PC-9 (cell line): ENCODE data around the gene NIBAN1. TPM values are rescaled to one million over a fixed set of nuclear protein-coding genes. Genes with fewer than 3 reads are reported as not detected.

Experiments
- BruUV-seq: library from RNA; stranded (reverse); fragments of 400-500 nt; replicated peaks from 2 replicates; lab custom pipeline; 2021; lab: Mats Ljungman, UMichigan
- CTCF ChIA-PET: fragments of 300-600 bp; sonication (Branson Sonifier 250); formaldehyde crosslinking; loops from one replicate; lab custom pipeline; 2022; ENCODE audit warnings: antibody characterized with exemption; lab: Charles Lee
- POLR2A ChIA-PET: fragments of 300-600 bp; sonication (Branson Sonifier 250); formaldehyde crosslinking; loops from one replicate; lab custom pipeline; 2022; ENCODE audit warnings: antibody characterized with exemption; ENCODE audit not compliant: unreplicated experiment; lab: Charles Lee
- DNase-seq, 2 experiments: peaks; one replicate each; pipeline versions ENCODE4 v3.0.0 to v3.0.0-alpha.2; 2015 to 2022; ENCODE audit warnings: mixed read lengths in 1 of 2
- H2AFZ ChIP-seq: fragments of 200-600 bp; sonication (generic); 2 replicates; pipeline ENCODE4 v1.8.1; 2017; ENCODE audit warnings: antibody characterized with exemption
- H3F3A ChIP-seq: fragments of 200-600 bp; sonication (generic); 2 replicates; pipeline ENCODE4 v1.8.1; 2017; ENCODE audit warnings: antibody characterized with exemption, mild to moderate bottlenecking, low read depth; ENCODE audit not compliant: insufficient read depth
- H3K27ac ChIP-seq: fragments of 200-600 bp; sonication (generic); 2 replicates; pipeline ENCODE4 v1.6.1; 2016; ENCODE audit warnings: mixed run types
- H3K27me3 ChIP-seq: fragments of 200-600 bp; sonication (generic); 2 replicates; pipeline ENCODE4 v1.6.1; 2016; ENCODE audit warnings: low read depth, mixed run types; ENCODE audit not compliant: insufficient read depth
- H3K36me3 ChIP-seq: fragments of 200-600 bp; sonication (generic); 2 replicates; pipeline ENCODE4 v1.6.1; 2016; ENCODE audit warnings: low read depth, mixed run types
- H3K4me1 ChIP-seq: fragments of 200-600 bp; sonication (generic); replicated peaks from 2 replicates; pipeline ENCODE4 v1.6.1; 2016; ENCODE audit warnings: mixed run types; ENCODE audit not compliant: insufficient read depth
- H3K4me2 ChIP-seq: fragments of 200-600 bp; sonication (generic); 2 replicates; pipeline ENCODE4 v1.6.1; 2017; ENCODE audit warnings: mixed run types
- H3K4me3 ChIP-seq: fragments of 200-600 bp; sonication (generic); 2 replicates; pipeline ENCODE4 v1.6.1; 2016; ENCODE audit warnings: mixed run types
- H3K79me2 ChIP-seq: fragments of 200-600 bp; sonication (generic); 2 replicates; pipeline ENCODE4 v1.6.1; 2017; ENCODE audit warnings: low read depth, mixed run types
- H3K9me2 ChIP-seq: fragments of 200-600 bp; sonication (generic); 2 replicates; pipeline ENCODE4 v1.8.1; 2017; ENCODE audit warnings: mild to moderate bottlenecking; ENCODE audit not compliant: insufficient read depth
- H3K9me3 ChIP-seq: fragments of 200-600 bp; sonication (generic); 2 replicates; pipeline ENCODE4 v1.8.1; 2016; ENCODE audit warnings: low read depth; ENCODE audit not compliant: insufficient read depth
- H4K20me1 ChIP-seq: fragments of 200-600 bp; sonication (generic); 2 replicates; pipeline ENCODE4 v1.8.1; 2017; ENCODE audit not compliant: insufficient read depth
- CTCF ChIP-seq: fragments of 200-600 bp; sonication (generic); conservative IDR thresholded peaks from 2 replicates; pipeline ENCODE4 v1.6.1; 2017; ENCODE audit warnings: mixed run types, antibody characterized with exemption, mild to moderate bottlenecking, moderate library complexity
- EZH2 ChIP-seq: fragments of 200-600 bp; sonication (generic); IDR thresholded peaks from 2 replicates; pipeline ENCODE4 v1.8.0; 2017; ENCODE audit warnings: antibody characterized with exemption, low read depth
- intact Hi-C: fragments of 100-400 bp; cut with micrococcal nuclease; formaldehyde crosslinking; loops from one replicate; pipeline ENCODE4 v1.10.0; 2022; ENCODE audit not compliant: unreplicated experiment
- total RNA-seq: library from RNA; stranded (reverse); gene quantifications from 2 replicates; pipeline ENCODE4 v1.2.3, GENCODE V29; 2021

The NIBAN1 gene
- total RNA-seq, 1 experiment from 2014 or later = 29.3 TPM

- H3K4me1 ChIP-seq = peaks cover 30% of the 10 kb centered on the region
- no peaks in the 10 kb centered on the region; the same call in 1 of the 2 replicates for H3K36me3 ChIP-seq
- ChIA-PET POLR2A (interaction anchor here (0.7 kb wide), 1 partner anchor 63 kb away, joined by 4 read pairs; no protein-coding TSS in a partner anchor), CTCF (no interaction called here)
- DNase-seq = no peak
- no TSS peak for BruUV-seq
- H3K27ac ChIP-seq = no peak overlapping the region; the same call in 1 of the 2 replicates
- H3K9me3 ChIP-seq = no peaks in the 10 kb centered on the region; the same call in 1 of the 2 replicates
- no peaks in the 10 kb centered on the region; the same call in 1 of the 2 replicates for H3K79me2 ChIP-seq
- no peaks in the 10 kb centered on the region; the same call in 1 of the 2 replicates for H3K9me2 ChIP-seq
- intact Hi-C loops = loop anchor here (2.0 kb wide), 1 partner anchor 25 kb away; no protein-coding TSS in a partner anchor
- no peaks in the 10 kb centered on the region for H3K27me3 ChIP-seq
- no peaks in the 10 kb centered on the region; the same call in 1 of the 2 replicates for H4K20me1 ChIP-seq
- peak overlapping the region; percentile 36; the same call in 1 of the 2 replicates for H3K4me3 ChIP-seq
- TF ChIP-seq EZH2 (no peak), CTCF (no peak)
- H2AFZ ChIP-seq = no peak overlapping the region
- peaks cover 23% of the 10 kb centered on the region; the same call in 1 of the 2 replicates for H3F3A ChIP-seq
- peak overlapping the region; percentile 73 for H3K4me2 ChIP-seq
Observed at GRCh38 chr1:184930232-184930631, 44.1 kb downstream of the NIBAN1 start.

GRCh38 chr1:184929711-184930202 lies 44.6 kb downstream of the NIBAN1 start:
- BruUV-seq = no TSS peak
- Histone ChIP-seq H4K20me1 (no peaks in the 10 kb centered on the region; the same call in 1 of the 2 replicates), H3K79me2 (no peaks in the 10 kb centered on the region; the same call in 1 of the 2 replicates), H3K27me3 (no peaks in the 10 kb centered on the region), H3K9me2 (no peaks in the 10 kb centered on the region; the same call in 1 of the 2 replicates), H3F3A (peaks cover 23% of the 10 kb centered on the region; the same call in 1 of the 2 replicates), H3K9me3 (no peaks in the 10 kb centered on the region; the same call in 1 of the 2 replicates), H3K36me3 (no peaks in the 10 kb centered on the region; the same call in 1 of the 2 replicates), H2AFZ (no peak overlapping the region), H3K27ac (no peak overlapping the region), H3K4me3 (peak overlapping the region; percentile 36; the same call in 1 of the 2 replicates), H3K4me2 (peak overlapping the region; percentile 73), H3K4me1 (peaks cover 30% of the 10 kb centered on the region)
- POLR2A ChIA-PET = interaction anchor here (0.7 kb wide), 1 partner anchor 62 kb away, joined by 4 read pairs; no protein-coding TSS in a partner anchor
- intact Hi-C loops = loop anchor here (2.0 kb wide), 1 partner anchor 25 kb away; no protein-coding TSS in a partner anchor
- TF ChIP-seq EZH2 (no peak), CTCF (no peak)
- CTCF ChIA-PET = interaction anchor here (0.6 kb wide), 1 partner anchor 751 kb away, joined by 3 read pairs; no protein-coding TSS in a partner anchor
- DNase-seq = peak; percentile 50 to 95

- POLR2A ChIA-PET = no interaction called here
- Histone ChIP-seq H3K4me3 (no peak overlapping the region), H3K9me3 (peaks cover 3% of the 10 kb centered on the region; the same call in 1 of the 2 replicates), H3F3A (peaks cover 23% of the 10 kb centered on the region; the same call in 1 of the 2 replicates), H2AFZ (no peak overlapping the region), H3K27ac (no peak overlapping the region), H3K79me2 (no peaks in the 10 kb centered on the region; the same call in 1 of the 2 replicates), H3K27me3 (no peaks in the 10 kb centered on the region), H3K9me2 (no peaks in the 10 kb centered on the region; the same call in none of the 2 replicates), H4K20me1 (no peaks in the 10 kb centered on the region; the same call in 1 of the 2 replicates), H3K4me2 (no peak overlapping the region), H3K4me1 (peaks cover 30% of the 10 kb centered on the region), H3K36me3 (no peaks in the 10 kb centered on the region)
- no TSS peak for BruUV-seq
- intact Hi-C loops = no loop called here
- TF ChIP-seq CTCF = no peak
- TF ChIP-seq EZH2 = no peak
- DNase-seq = no peak
- CTCF ChIA-PET = no interaction called here
Observed at GRCh38 chr1:184928394-184928793, 45.9 kb downstream of the NIBAN1 start.

Other genes with a start within 250 kb of the NIBAN1 start
- 10.3 and 14.5 TPM in 2 replicates for gene EDEM3, start 219.7 kb downstream of the NIBAN1 start, total RNA-seq
- gene RNF2, start 71.0 kb upstream of the NIBAN1 start, total RNA-seq = 18.3 and 26.2 TPM in 2 replicates
- gene TRMT1L, start 182.4 kb upstream of the NIBAN1 start, total RNA-seq = 16.9 and 18.3 TPM in 2 replicates
- gene SWT1, start 182.7 kb upstream of the NIBAN1 start, total RNA-seq = 2.9 and 3.6 TPM in 2 replicates